Left cardiac atrium (tissue), 4 donors: ENCODE results near the gene PHYHIPL. TPM values are rescaled to one million over a fixed set of nuclear protein-coding genes. Genes with fewer than 3 reads are reported as not detected.
"Not testable (repeated sequence)": the region's sequence is repeated elsewhere in the genome, so short reads cannot be mapped to it uniquely, and the experiment has no call there.

Experiments used
- ATAC-seq, 2 donors: fragments of 200-7000 bp; cut with Tn5 transposase; one replicate each; pipeline ENCODE4 v1.9.1; 2020; ENCODE audit warnings: mild to moderate bottlenecking in 2 of 2, moderate library complexity in 2 of 2
- DNase-seq: peaks from one replicate; pipeline ENCODE4 v3.0.0-alpha.2; 2020
- intact Hi-C, 2 donors: fragments of 100-400 bp; cut with DNase I; formaldehyde crosslinking; loops; one replicate each; pipeline versions ENCODE4 v1.14.1 to v1.15.1; 2022 to 2023
- total RNA-seq, 2 donors: library from RNA; stranded (reverse); fragmentation: NEBNext Ultra II Directional; extraction: Animal tissue kit (Norgen Biotek cat#: 25700); gene quantifications; one replicate each; pipeline ENCODE4 v1.2.1, GENCODE V29; 2021
- donor health status: DM: no; HTN: yes; CAD: no.
- donor health status: DM: no; HTN: yes; CAD: no; lungs with severe emphysema.
- donor health status: DM: yes; HTN: yes; CAD: no.
- donor health status: Dilated cardiomyopathy.

Gene PHYHIPL
- total RNA-seq, 2 donors from 2014 or later, result 0.09 TPM; not detected in 1

- DNase-seq (no peak), ATAC-seq (no peak)
- intact Hi-C loops, result loop anchor here (2.0 to 5.0 kb wide), 3 partner anchors 228 to 398 kb away; no protein-coding TSS in a partner anchor
These were observed 4.3 kb downstream of the PHYHIPL start for GRCh38 chr10:59180689-59181270.

GRCh38 chr10:59181668-59182067 lies 5.2 kb downstream of the PHYHIPL start:
- intact Hi-C loops, result loop anchor here (2.0 to 5.0 kb wide), 3 partner anchors 229 to 399 kb away; no protein-coding TSS in a partner anchor
- DNase-seq, result no peak
- peak; percentile 59 to 74 for ATAC-seq

- DNase-seq, result no peak
- intact Hi-C loops, result no loop called here
- ATAC-seq, result no peak
These were observed 13.9 kb downstream of the PHYHIPL start for GRCh38 chr10:59190332-59190731.

- DNase-seq, result no peak
- no peak for ATAC-seq
- intact Hi-C loops, result no loop called here
These were observed 29.8 kb downstream of the PHYHIPL start for GRCh38 chr10:59206204-59206720.

GRCh38 chr10:59212301-59212798 lies 35.9 kb downstream of the PHYHIPL start:
- ATAC-seq, result no peak
- intact Hi-C loops, result no loop called here
- no peak for DNase-seq

GRCh38 chr10:59214160-59214559 lies 37.7 kb downstream of the PHYHIPL start:
- ATAC-seq, result no peak
- intact Hi-C loops, result no loop called here
- no peak for DNase-seq

- DNase-seq (no peak), ATAC-seq (no peak)
- intact Hi-C loops, result no loop called here
These were observed 39.9 kb downstream of the PHYHIPL start for GRCh38 chr10:59216178-59216869.

GRCh38 chr10:59222788-59223187 lies 46.3 kb downstream of the PHYHIPL start:
- ATAC-seq (no peak), DNase-seq (no peak)
- intact Hi-C loops, result loop anchor here in 1 of 2 donors (10.0 kb wide), 1 partner anchor 438 kb away; no protein-coding TSS in a partner anchor

GRCh38 chr10:59223597-59223996 lies 47.2 kb downstream of the PHYHIPL start:
- not testable (repeated sequence) for DNase-seq, ATAC-seq
- intact Hi-C loops, result loop anchor here in 1 of 2 donors (10.0 kb wide), 1 partner anchor 439 kb away; no protein-coding TSS in a partner anchor

- intact Hi-C loops, result loop anchor here in 1 of 2 donors (10.0 kb wide), 1 partner anchor 440 kb away; no protein-coding TSS in a partner anchor
- DNase-seq (no peak), ATAC-seq (no peak)
These were observed 48.8 kb downstream of the PHYHIPL start for GRCh38 chr10:59225211-59225610.

GRCh38 chr10:59227136-59227673 lies 50.8 kb downstream of the PHYHIPL start:
- intact Hi-C loops, result loop anchor here in 1 of 2 donors (10.0 kb wide), 1 partner anchor 442 kb away; no protein-coding TSS in a partner anchor
- ATAC-seq, result no peak
- DNase-seq, result no peak

- no peak for DNase-seq
- no peak for ATAC-seq
- intact Hi-C loops, result loop anchor here in 1 of 2 donors (10.0 kb wide), 1 partner anchor 445 kb away; no protein-coding TSS in a partner anchor
These were observed 53.0 kb downstream of the PHYHIPL start for GRCh38 chr10:59229441-59229840.

GRCh38 chr10:59234194-59234593 lies 57.8 kb downstream of the PHYHIPL start:
- ATAC-seq, result no peak
- DNase-seq, result no peak
- intact Hi-C loops, result no loop called here

GRCh38 chr10:59234816-59235429 lies 58.5 kb downstream of the PHYHIPL start:
- DNase-seq (peak; percentile 20), ATAC-seq (no peak)
- intact Hi-C loops, result no loop called here

- DNase-seq (no peak), ATAC-seq (no peak)
- intact Hi-C loops, result no loop called here
These were observed 59.7 kb downstream of the PHYHIPL start for GRCh38 chr10:59236064-59236697.

GRCh38 chr10:59237775-59238174 lies 61.3 kb downstream of the PHYHIPL start:
- DNase-seq, result no peak
- intact Hi-C loops, result loop anchor here in 1 of 2 donors (2.0 kb wide), 1 partner anchor 383 kb away; no protein-coding TSS in a partner anchor
- ATAC-seq, result no peak

GRCh38 chr10:59239108-59239507 lies 62.7 kb downstream of the PHYHIPL start:
- not testable (repeated sequence) for DNase-seq, ATAC-seq
- intact Hi-C loops, result loop anchor here in 1 of 2 donors (2.0 kb wide), 1 partner anchor 382 kb away; no protein-coding TSS in a partner anchor

GRCh38 chr10:59240582-59241183 lies 64.2 kb downstream of the PHYHIPL start:
- ATAC-seq, result no peak
- intact Hi-C loops, result loop anchor here in 1 of 2 donors (2.0 to 10.0 kb wide), 2 partner anchors 286 to 340 kb away; no protein-coding TSS in a partner anchor
- DNase-seq, result no peak
